ENCODE data around the gene GRK5.

Gene GRK5

GRCh38 chr10:119210633-119211032 lies 3.3 kb downstream of the GRK5 start:
- Histone ChIP-seq H3K9me3 (ENCODE audit: control insufficient read depth in 2 of 2, low read length in 2 of 2) (no peaks in the 10 kb centered on the region), H3K9ac (ENCODE audit: low read length in 2 of 2) (no peak overlapping the region), H3K4me1 (ENCODE audit: control insufficient read depth, insufficient read depth, low read length) (peaks cover 46% of the 10 kb centered on the region), H3K27ac (ENCODE audit: low read length) (peak overlapping the region; percentile 37), H3K4me3 (ENCODE audit: low read length in 2 of 2) (no peak overlapping the region), H3K27me3 (ENCODE audit: control insufficient read depth in 1 of 2, insufficient read depth in 2 of 2, low read length in 2 of 2) (no peaks in the 10 kb centered on the region), H3K36me3 (ENCODE audit: control insufficient read depth in 2 of 2, insufficient read depth in 2 of 2, low read length in 2 of 2) (no peaks in the 10 kb centered on the region)

GRCh38 chr10:119211176-119211575 lies 3.8 kb downstream of the GRK5 start:
- Histone ChIP-seq H3K36me3 (ENCODE audit: control insufficient read depth in 2 of 2, insufficient read depth in 2 of 2, low read length in 2 of 2) (no peaks in the 10 kb centered on the region), H3K9me3 (ENCODE audit: control insufficient read depth in 2 of 2, low read length in 2 of 2) (no peaks in the 10 kb centered on the region), H3K27me3 (ENCODE audit: control insufficient read depth in 1 of 2, insufficient read depth in 2 of 2, low read length in 2 of 2) (no peaks in the 10 kb centered on the region), H3K4me3 (ENCODE audit: low read length in 2 of 2) (peak overlapping the region; percentile 34 to 50), H3K27ac (ENCODE audit: low read length) (peak overlapping the region; percentile 37), H3K4me1 (ENCODE audit: control insufficient read depth, insufficient read depth, low read length) (peaks cover 41% of the 10 kb centered on the region), H3K9ac (ENCODE audit: low read length in 2 of 2) (peak overlapping the region in 1 of 2 donors; percentile 39)

GRCh38 chr10:119211625-119212441 lies 4.5 kb downstream of the GRK5 start:
- no peaks in the 10 kb centered on the region for H3K9me3 ChIP-seq (ENCODE audit: control insufficient read depth in 2 of 2, low read length in 2 of 2)
- H3K4me3 ChIP-seq (ENCODE audit: low read length in 2 of 2), result peak overlapping the region; percentile 34 to 50
- peak overlapping the region; percentile 39 to 65 for H3K9ac ChIP-seq (ENCODE audit: low read length in 2 of 2)
- peak overlapping the region; percentile 37 for H3K27ac ChIP-seq (ENCODE audit: low read length)
- H3K4me1 ChIP-seq (ENCODE audit: control insufficient read depth, insufficient read depth, low read length), result peaks cover 37% of the 10 kb centered on the region
- no peaks in the 10 kb centered on the region for H3K36me3 ChIP-seq (ENCODE audit: control insufficient read depth in 2 of 2, insufficient read depth in 2 of 2, low read length in 2 of 2)
- H3K27me3 ChIP-seq (ENCODE audit: control insufficient read depth in 1 of 2, insufficient read depth in 2 of 2, low read length in 2 of 2), result no peaks in the 10 kb centered on the region

GRCh38 chr10:119215371-119215770 lies 8.0 kb downstream of the GRK5 start:
- H3K4me1 ChIP-seq (ENCODE audit: control insufficient read depth, insufficient read depth, low read length), result peaks cover 41% of the 10 kb centered on the region

GRCh38 chr10:119216127-119216526 lies 8.8 kb downstream of the GRK5 start:
- Histone ChIP-seq H3K9ac (ENCODE audit: low read length in 2 of 2) (no peak overlapping the region), H3K27me3 (ENCODE audit: control insufficient read depth in 1 of 2, insufficient read depth in 2 of 2, low read length in 2 of 2) (no peaks in the 10 kb centered on the region), H3K36me3 (ENCODE audit: control insufficient read depth in 2 of 2, insufficient read depth in 2 of 2, low read length in 2 of 2) (no peaks in the 10 kb centered on the region), H3K9me3 (ENCODE audit: control insufficient read depth in 2 of 2, low read length in 2 of 2) (no peaks in the 10 kb centered on the region), H3K4me1 (ENCODE audit: control insufficient read depth, insufficient read depth, low read length) (peaks cover 44% of the 10 kb centered on the region), H3K27ac (ENCODE audit: low read length) (no peak overlapping the region), H3K4me3 (ENCODE audit: low read length in 2 of 2) (no peak overlapping the region)

More at GRCh38 chr10:119215371-119215770, 8.0 kb downstream of the GRK5 start:
- H3K27me3 ChIP-seq (ENCODE audit: control insufficient read depth in 1 of 2, insufficient read depth in 2 of 2, low read length in 2 of 2), result no peaks in the 10 kb centered on the region
- no peaks in the 10 kb centered on the region for H3K36me3 ChIP-seq (ENCODE audit: control insufficient read depth in 2 of 2, insufficient read depth in 2 of 2, low read length in 2 of 2)
- no peak overlapping the region for H3K27ac ChIP-seq (ENCODE audit: low read length)
- no peak overlapping the region for H3K9ac ChIP-seq (ENCODE audit: low read length in 2 of 2)
- no peak overlapping the region for H3K4me3 ChIP-seq (ENCODE audit: low read length in 2 of 2)
- H3K9me3 ChIP-seq (ENCODE audit: control insufficient read depth in 2 of 2, low read length in 2 of 2), result no peaks in the 10 kb centered on the region

- no peaks in the 10 kb centered on the region for H3K27me3 ChIP-seq (ENCODE audit: control insufficient read depth in 1 of 2, insufficient read depth in 2 of 2, low read length in 2 of 2)
- no peaks in the 10 kb centered on the region for H3K36me3 ChIP-seq (ENCODE audit: control insufficient read depth in 2 of 2, insufficient read depth in 2 of 2, low read length in 2 of 2)
- no peak overlapping the region for H3K9ac ChIP-seq (ENCODE audit: low read length in 2 of 2)
- H3K4me1 ChIP-seq (ENCODE audit: control insufficient read depth, insufficient read depth, low read length), result peaks cover 38% of the 10 kb centered on the region
- H3K27ac ChIP-seq (ENCODE audit: low read length), result no peak overlapping the region
- no peaks in the 10 kb centered on the region for H3K9me3 ChIP-seq (ENCODE audit: control insufficient read depth in 2 of 2, low read length in 2 of 2)
- no peak overlapping the region for H3K4me3 ChIP-seq (ENCODE audit: low read length in 2 of 2)
These were observed 10.0 kb downstream of the GRK5 start for GRCh38 chr10:119217401-119217800.

GRCh38 chr10:119217991-119218490 lies 10.7 kb downstream of the GRK5 start:
- Histone ChIP-seq H3K9ac (ENCODE audit: low read length in 2 of 2) (no peak overlapping the region), H3K27ac (ENCODE audit: low read length) (no peak overlapping the region), H3K36me3 (ENCODE audit: control insufficient read depth in 2 of 2, insufficient read depth in 2 of 2, low read length in 2 of 2) (no peaks in the 10 kb centered on the region)

GRCh38 chr10:119219871-119220270 lies 12.5 kb downstream of the GRK5 start:
- Histone ChIP-seq H3K36me3 (ENCODE audit: control insufficient read depth in 2 of 2, insufficient read depth in 2 of 2, low read length in 2 of 2) (no peaks in the 10 kb centered on the region), H3K9ac (ENCODE audit: low read length in 2 of 2) (no peak overlapping the region), H3K9me3 (ENCODE audit: control insufficient read depth in 2 of 2, low read length in 2 of 2) (no peaks in the 10 kb centered on the region), H3K4me3 (ENCODE audit: low read length in 2 of 2) (no peak overlapping the region), H3K27me3 (ENCODE audit: control insufficient read depth in 1 of 2, insufficient read depth in 2 of 2, low read length in 2 of 2) (no peaks in the 10 kb centered on the region), H3K4me1 (ENCODE audit: control insufficient read depth, insufficient read depth, low read length) (peaks cover 40% of the 10 kb centered on the region), H3K27ac (ENCODE audit: low read length) (no peak overlapping the region)

More at GRCh38 chr10:119217991-119218490, 10.7 kb downstream of the GRK5 start:
- Histone ChIP-seq H3K4me3 (ENCODE audit: low read length in 2 of 2) (no peak overlapping the region), H3K4me1 (ENCODE audit: control insufficient read depth, insufficient read depth, low read length) (peaks cover 38% of the 10 kb centered on the region), H3K9me3 (ENCODE audit: control insufficient read depth in 2 of 2, low read length in 2 of 2) (no peaks in the 10 kb centered on the region), H3K27me3 (ENCODE audit: control insufficient read depth in 1 of 2, insufficient read depth in 2 of 2, low read length in 2 of 2) (no peaks in the 10 kb centered on the region)

GRCh38 chr10:119221201-119221600 lies 13.8 kb downstream of the GRK5 start:
- Histone ChIP-seq H3K9me3 (ENCODE audit: control insufficient read depth in 2 of 2, low read length in 2 of 2) (no peaks in the 10 kb centered on the region), H3K27me3 (ENCODE audit: control insufficient read depth in 1 of 2, insufficient read depth in 2 of 2, low read length in 2 of 2) (no peaks in the 10 kb centered on the region), H3K9ac (ENCODE audit: low read length in 2 of 2) (no peak overlapping the region), H3K4me3 (ENCODE audit: low read length in 2 of 2) (no peak overlapping the region), H3K27ac (ENCODE audit: low read length) (peak overlapping the region; percentile 18), H3K4me1 (ENCODE audit: control insufficient read depth, insufficient read depth, low read length) (peaks cover 42% of the 10 kb centered on the region), H3K36me3 (ENCODE audit: control insufficient read depth in 2 of 2, insufficient read depth in 2 of 2, low read length in 2 of 2) (no peaks in the 10 kb centered on the region)

- peak overlapping the region; percentile 64 for H3K27ac ChIP-seq (ENCODE audit: low read length)
- no peak overlapping the region for H3K4me3 ChIP-seq (ENCODE audit: low read length in 2 of 2)
- H3K4me1 ChIP-seq (ENCODE audit: control insufficient read depth, insufficient read depth, low read length), result peaks cover 42% of the 10 kb centered on the region
- H3K27me3 ChIP-seq (ENCODE audit: control insufficient read depth in 1 of 2, insufficient read depth in 2 of 2, low read length in 2 of 2), result no peaks in the 10 kb centered on the region
- H3K9ac ChIP-seq (ENCODE audit: low read length in 2 of 2), result no peak overlapping the region
- H3K9me3 ChIP-seq (ENCODE audit: control insufficient read depth in 2 of 2, low read length in 2 of 2), result no peaks in the 10 kb centered on the region
- no peaks in the 10 kb centered on the region for H3K36me3 ChIP-seq (ENCODE audit: control insufficient read depth in 2 of 2, insufficient read depth in 2 of 2, low read length in 2 of 2)
These were observed 14.3 kb downstream of the GRK5 start for GRCh38 chr10:119221666-119222065.

- no peaks in the 10 kb centered on the region for H3K36me3 ChIP-seq (ENCODE audit: control insufficient read depth in 2 of 2, insufficient read depth in 2 of 2, low read length in 2 of 2)
- peaks cover 42% of the 10 kb centered on the region for H3K4me1 ChIP-seq (ENCODE audit: control insufficient read depth, insufficient read depth, low read length)
- no peaks in the 10 kb centered on the region for H3K9me3 ChIP-seq (ENCODE audit: control insufficient read depth in 2 of 2, low read length in 2 of 2)
- no peaks in the 10 kb centered on the region for H3K27me3 ChIP-seq (ENCODE audit: control insufficient read depth in 1 of 2, insufficient read depth in 2 of 2, low read length in 2 of 2)
- H3K9ac ChIP-seq (ENCODE audit: low read length in 2 of 2), result peak overlapping the region in 1 of 2 donors; percentile 51
- H3K27ac ChIP-seq (ENCODE audit: low read length), result peak overlapping the region; percentile 64
- H3K4me3 ChIP-seq (ENCODE audit: low read length in 2 of 2), result peak overlapping the region; percentile 28 to 54
These were observed 15.2 kb downstream of the GRK5 start for GRCh38 chr10:119222537-119222936.
